Tibial artery (tissue), 4 donors: ENCODE data around the gene PSMA5.

ENCODE experiments used
- DNase-seq, 2 donors: peaks; one replicate each; pipeline ENCODE4 v3.0.0-alpha.2; 2019
- H3K27ac ChIP-seq, 2 donors: fragments of 200-600 bp; sonication (generic) in 1 of 2; 1 replicate in 1 of 2; 2 replicates in 1 of 2; pipeline ENCODE4 v1.5.1; 2018 to 2019; ENCODE audit warnings: mild to moderate bottlenecking in 1 of 2
- H3K27me3 ChIP-seq, 2 donors: fragments of 200-600 bp; sonication (generic) in 1 of 2; one replicate each; pipeline versions ENCODE4 v1.5.1 to v1.6.0; 2016 to 2019
- H3K36me3 ChIP-seq, 3 donors: fragments of 200-600 bp; sonication (generic) in 2 of 3; one replicate each; pipeline ENCODE4 v1.5.1; 2016 to 2019; ENCODE audit warnings: mild to moderate bottlenecking in 2 of 3
- H3K4me1 ChIP-seq, 4 donors: fragments of 200-600 bp; sonication (generic) in 2 of 4; 1 replicate in 3 of 4; 2 replicates in 1 of 4; pipeline ENCODE4 v1.5.1; 2016 to 2019
- H3K4me3 ChIP-seq, 2 donors: fragments of 200-600 bp; sonication (generic) in 1 of 2; 1 replicate in 1 of 2; 2 replicates in 1 of 2; pipeline ENCODE4 v1.5.1; 2018 to 2019; ENCODE audit warnings: mild to moderate bottlenecking in 2 of 2
- H3K9me3 ChIP-seq, 3 donors: fragments of 200-600 bp; sonication (generic) in 1 of 3; one replicate each; pipeline ENCODE4 v1.5.1; 2016 to 2019
- CTCF ChIP-seq, 2 experiments: fragments of 200-600 bp in 1 of 2; fragments of 450-650 bp in 1 of 2; IDR thresholded peaks; one replicate each; pipeline ENCODE4 v1.5.1; 2017 to 2019; ENCODE audit warnings: antibody characterized with exemption in 2 of 2, mild to moderate bottlenecking in 1 of 2, moderate library complexity in 1 of 2
- intact Hi-C: fragments of 100-400 bp; cut with DNase I; formaldehyde crosslinking; loops from one replicate; pipeline ENCODE4 v1.15.0; 2023; ENCODE audit warnings: low total_unique reads

Gene PSMA5

GRCh38 chr1:109389638-109390341, 36.5 kb downstream of the PSMA5 start:
- H3K4me1 ChIP-seq = peaks cover 3 to 97% (median 64%) of the 10 kb centered on the region in 4 donors
- TF ChIP-seq CTCF (IDR thresholded peaks at IDR 0.05) = no peak
- intact Hi-C loops = no loop called here

GRCh38 chr1:109388884-109389637, 37.2 kb downstream of the PSMA5 start:
- no peak for TF ChIP-seq CTCF (IDR thresholded peaks at IDR 0.05)
- H3K36me3 ChIP-seq = no peaks in the 10 kb centered on the region
- peaks cover 3 to 97% (median 68%) of the 10 kb centered on the region in 4 donors for H3K4me1 ChIP-seq
- peak overlapping the region; percentile 66 to 69 for H3K4me3 ChIP-seq
- intact Hi-C loops = no loop called here
- H3K9me3 ChIP-seq = no peaks in the 10 kb centered on the region
- peak in 1 of 2 donors; percentile 37 for DNase-seq
- no peaks in the 10 kb centered on the region for H3K27me3 ChIP-seq
- peak overlapping the region; percentile 82 to 87 for H3K27ac ChIP-seq

More at GRCh38 chr1:109389638-109390341, 36.5 kb downstream of the PSMA5 start:
- peak overlapping the region; percentile 82 to 87 for H3K27ac ChIP-seq
- DNase-seq = no peak
- H3K36me3 ChIP-seq = no peaks in the 10 kb centered on the region
- H3K4me3 ChIP-seq = peak overlapping the region; percentile 66 to 69
- H3K9me3 ChIP-seq = no peaks in the 10 kb centered on the region
- H3K27me3 ChIP-seq = no peaks in the 10 kb centered on the region

GRCh38 chr1:109388208-109388711, 38.0 kb downstream of the PSMA5 start:
- TF ChIP-seq CTCF (IDR thresholded peaks at IDR 0.05) = no peak

DNA sequence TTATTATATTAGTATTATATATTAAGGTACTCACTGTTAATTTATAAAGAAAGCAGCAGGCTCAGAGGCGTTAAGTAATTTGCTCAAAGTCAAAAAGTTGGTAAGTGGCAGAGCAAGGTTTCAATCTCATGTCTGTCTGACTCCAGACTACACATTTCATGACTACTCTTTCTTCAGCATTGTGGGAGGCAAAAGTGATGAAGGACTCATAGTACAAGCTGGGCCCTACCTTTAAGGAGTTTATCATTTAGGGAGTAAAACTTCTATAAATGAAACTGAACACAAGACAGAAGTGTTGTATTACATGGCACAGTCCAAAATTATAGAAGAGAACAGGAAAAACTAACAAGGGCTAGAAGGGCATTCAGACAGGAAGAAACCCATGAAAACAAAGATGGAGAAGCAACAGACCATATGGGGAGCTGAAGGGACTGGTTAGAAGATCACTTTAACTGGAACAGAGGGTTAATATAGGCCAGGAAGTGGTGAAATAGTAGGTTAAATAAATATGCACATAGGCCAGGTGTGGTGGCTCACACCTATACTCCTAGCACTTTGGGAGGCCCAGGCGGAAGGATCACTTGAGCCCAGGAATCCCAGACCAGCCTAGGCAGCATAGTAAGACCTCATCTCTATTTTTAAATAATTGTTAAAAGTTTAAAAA, 40.1 kb downstream of the PSMA5 start:
- no peak for TF ChIP-seq CTCF (IDR thresholded peaks at IDR 0.05)
- Histone ChIP-seq H3K4me3 (no peak overlapping the region), H3K9me3 (no peaks in the 10 kb centered on the region), H3K27me3 (no peaks in the 10 kb centered on the region), H3K36me3 (no peaks in the 10 kb centered on the region), H3K4me1 (peaks cover 3 to 98% (median 73%) of the 10 kb centered on the region in 4 donors), H3K27ac (peak overlapping the region; percentile 82 to 87)
- no peak for DNase-seq
- intact Hi-C loops = no loop called here

More at GRCh38 chr1:109388208-109388711, 38.0 kb downstream of the PSMA5 start:
- Histone ChIP-seq H3K27me3 (no peaks in the 10 kb centered on the region), H3K36me3 (no peaks in the 10 kb centered on the region), H3K4me1 (peaks cover 3 to 97% (median 68%) of the 10 kb centered on the region in 4 donors), H3K9me3 (no peaks in the 10 kb centered on the region), H3K4me3 (no peak overlapping the region), H3K27ac (peak overlapping the region; percentile 82 to 87)
- intact Hi-C loops = no loop called here
- no peak for DNase-seq

- peaks cover 3 to 100% (median 72%) of the 10 kb centered on the region in 4 donors for H3K4me1 ChIP-seq
- H3K9me3 ChIP-seq = no peaks in the 10 kb centered on the region
- H3K27ac ChIP-seq = peak overlapping the region; percentile 82 to 87
- H3K36me3 ChIP-seq = no peaks in the 10 kb centered on the region
- H3K4me3 ChIP-seq = no peak overlapping the region
- intact Hi-C loops = no loop called here
- peak; percentile 78 to 91 for DNase-seq
- no peaks in the 10 kb centered on the region for H3K27me3 ChIP-seq
- no peak for TF ChIP-seq CTCF (IDR thresholded peaks at IDR 0.05)
These were observed 40.8 kb downstream of the PSMA5 start for GRCh38 chr1:109385417-109385816.
